Stimulated activated CD8-positive, alpha-beta memory T cell treated with anti-CD3 and anti-CD28 coated beads, Interleukin-4, amount 100 ng/mL, for 1 hour (primary cell): ENCODE data around the gene TERT.
"Not testable (repeated sequence)": the region's sequence is repeated elsewhere in the genome, so short reads cannot be mapped to it uniquely, and the experiment has no call there.

Experiments used
- DNase-seq, 2 donors: peaks; one replicate each; pipeline ENCODE4 v3.0.0-alpha.2; 2020; ENCODE audit warnings: low read depth in 2 of 2, low spot score in 1 of 2

TERT gene

DNA sequence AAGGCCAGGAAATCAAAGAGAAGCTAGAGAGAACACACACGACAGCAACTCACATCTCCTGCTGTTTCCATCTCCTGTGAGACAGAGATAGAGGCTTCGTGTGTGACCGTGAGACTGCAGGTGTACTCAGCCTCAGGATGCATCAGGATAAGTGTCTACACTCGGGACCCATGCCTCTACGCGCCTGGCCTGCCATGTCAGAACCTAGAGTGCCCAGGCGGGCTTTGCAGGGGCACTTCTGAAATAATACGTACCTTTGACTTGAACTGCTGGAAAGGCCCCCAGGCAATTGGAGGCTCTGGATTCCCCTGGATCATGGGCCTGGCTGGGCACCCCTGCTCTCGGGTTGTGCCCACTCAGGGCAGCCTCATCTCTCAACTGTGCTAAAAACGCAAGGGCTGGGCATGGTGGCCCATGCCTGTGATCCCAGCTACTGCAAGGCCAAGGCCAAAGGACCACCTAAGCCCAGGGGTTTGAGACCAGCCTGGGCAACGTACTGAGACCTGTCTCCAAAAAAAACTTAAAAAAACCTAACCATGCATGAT, 37.1 kb upstream of the TERT start:
- no peak for DNase-seq

DNA sequence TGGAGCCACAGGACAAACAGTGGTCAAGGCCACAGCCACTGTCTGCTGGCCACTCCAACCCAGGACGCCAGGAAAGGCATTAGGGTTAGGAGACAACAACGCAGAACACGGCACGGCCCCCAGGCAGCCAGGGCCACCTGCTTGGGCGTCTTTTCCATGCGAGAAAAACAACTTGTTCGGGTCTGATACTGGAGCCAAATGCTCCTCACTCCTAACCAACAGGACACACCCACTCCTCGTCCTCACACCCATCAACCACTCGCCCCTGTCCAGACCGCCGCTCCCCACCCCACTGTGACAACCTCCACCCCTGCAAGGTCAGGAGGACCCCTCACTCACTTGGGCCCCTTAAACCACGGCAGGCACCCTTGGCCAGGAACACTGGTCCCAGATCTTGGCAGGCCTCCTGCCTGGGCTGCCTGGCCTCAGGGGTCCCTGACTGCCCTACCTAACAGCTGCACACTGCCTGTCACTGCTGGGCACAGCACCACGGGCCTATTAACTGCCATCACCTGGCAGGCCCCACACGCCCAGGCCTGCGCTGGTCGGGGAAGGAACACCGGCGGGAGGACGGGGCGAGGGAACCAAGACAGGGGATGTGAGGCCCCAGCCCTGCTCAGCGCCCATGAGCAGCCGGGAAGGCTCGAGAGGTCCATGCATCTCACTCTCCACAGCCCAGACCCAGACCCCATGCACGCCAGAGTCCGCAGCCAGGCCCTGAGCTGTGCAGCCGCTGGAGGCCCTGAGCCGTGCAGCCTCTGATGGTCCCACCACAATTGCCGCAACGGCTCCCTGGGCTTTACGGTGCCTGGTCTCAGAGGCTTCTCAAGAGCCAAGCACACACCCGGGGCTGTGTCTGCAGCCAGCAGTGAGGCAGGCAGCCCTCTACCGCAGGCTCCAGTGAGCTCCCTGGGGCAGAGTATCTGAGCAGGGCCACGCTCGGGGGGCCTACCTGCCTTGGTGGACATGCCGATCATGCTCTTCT, 36.3 kb upstream of the TERT start:
- no peak for DNase-seq

- no peak for DNase-seq
Measured at GRCh38 chr5:1330146-1330846, 35.4 kb upstream of the TERT start.

DNA sequence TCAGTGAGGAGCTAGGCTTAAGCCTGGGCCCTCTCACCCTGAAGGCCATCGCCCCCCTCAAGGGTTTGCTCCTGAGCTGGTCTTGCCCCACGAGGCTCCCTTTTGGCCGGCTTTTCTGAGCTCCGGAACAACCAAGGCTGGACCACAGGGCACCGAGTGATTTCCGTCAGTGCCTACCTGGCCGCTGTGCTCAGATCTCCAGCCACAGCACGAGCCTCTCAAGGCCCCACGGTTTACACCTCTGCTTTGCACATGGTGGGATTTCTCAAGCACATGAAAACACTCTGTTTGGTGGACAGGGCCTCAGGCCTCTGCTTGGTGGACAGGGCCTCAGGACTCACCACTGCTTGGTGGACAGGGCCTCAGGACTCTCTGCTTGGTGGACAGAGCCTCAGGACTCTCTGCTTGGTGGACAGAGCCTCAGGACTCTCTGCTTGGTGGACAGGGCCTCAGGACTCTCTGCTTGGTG, 34.3 kb upstream of the TERT start:
- no peak for DNase-seq

- DNase-seq, result not testable (repeated sequence)
Measured at GRCh38 chr5:1328237-1329110, 33.6 kb upstream of the TERT start.

DNA sequence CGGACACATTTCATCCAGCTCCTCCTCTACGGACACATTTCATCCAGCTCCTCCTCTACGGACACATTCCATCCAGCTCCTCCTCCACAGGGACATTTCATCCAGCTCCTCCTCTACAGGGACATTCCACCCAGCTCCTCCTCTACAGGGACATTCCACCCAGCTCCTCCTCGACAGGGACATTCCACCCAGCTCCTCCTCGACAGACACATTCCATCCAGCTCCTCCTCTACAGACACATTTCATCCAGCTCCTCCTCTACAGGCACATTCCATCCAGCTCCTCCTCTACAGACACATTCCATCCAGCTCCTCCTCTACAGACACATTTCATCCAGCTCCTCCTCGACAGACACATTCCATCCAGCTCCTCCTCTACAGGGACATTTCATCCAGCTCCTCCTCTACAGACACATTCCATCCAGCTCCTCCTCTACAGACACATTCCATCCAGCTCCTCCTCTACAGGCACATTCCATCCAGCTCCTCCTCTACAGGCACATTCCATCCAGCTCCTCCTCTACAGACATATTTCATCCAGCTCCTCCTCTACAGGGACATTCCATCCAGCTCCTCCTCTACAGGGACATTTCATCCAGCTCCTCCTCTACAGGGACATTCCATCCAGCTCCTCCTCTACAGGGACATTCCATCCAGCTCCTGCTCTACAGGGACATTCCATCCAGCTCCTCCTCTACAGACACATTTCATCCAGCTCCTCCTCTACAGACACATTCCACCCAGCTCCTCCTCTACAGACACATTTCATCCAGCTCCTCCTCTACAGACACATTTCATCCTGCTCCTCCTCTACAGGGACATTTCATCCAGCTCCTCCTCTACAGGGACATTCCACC, 32.3 kb upstream of the TERT start:
- not testable (repeated sequence) for DNase-seq

DNA sequence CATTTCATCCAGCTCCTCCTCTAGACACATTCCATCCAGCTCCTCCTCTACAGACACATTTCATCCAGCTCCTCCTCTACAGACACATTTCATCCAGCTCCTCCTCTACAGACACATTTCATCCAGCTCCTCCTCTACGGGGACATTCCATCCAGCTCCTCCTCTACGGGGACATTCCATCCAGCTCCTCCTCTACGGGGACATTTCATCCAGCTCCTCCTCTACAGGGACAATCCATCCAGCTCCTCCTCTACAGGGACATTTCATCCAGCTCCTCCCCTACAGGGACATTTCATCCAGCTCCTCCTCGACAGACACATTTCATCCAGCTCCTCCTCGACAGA, 31.6 kb upstream of the TERT start:
- not testable (repeated sequence) for DNase-seq

GRCh38 chr5:1325870-1326531, 31.1 kb upstream of the TERT start:
- no peak for DNase-seq

DNA sequence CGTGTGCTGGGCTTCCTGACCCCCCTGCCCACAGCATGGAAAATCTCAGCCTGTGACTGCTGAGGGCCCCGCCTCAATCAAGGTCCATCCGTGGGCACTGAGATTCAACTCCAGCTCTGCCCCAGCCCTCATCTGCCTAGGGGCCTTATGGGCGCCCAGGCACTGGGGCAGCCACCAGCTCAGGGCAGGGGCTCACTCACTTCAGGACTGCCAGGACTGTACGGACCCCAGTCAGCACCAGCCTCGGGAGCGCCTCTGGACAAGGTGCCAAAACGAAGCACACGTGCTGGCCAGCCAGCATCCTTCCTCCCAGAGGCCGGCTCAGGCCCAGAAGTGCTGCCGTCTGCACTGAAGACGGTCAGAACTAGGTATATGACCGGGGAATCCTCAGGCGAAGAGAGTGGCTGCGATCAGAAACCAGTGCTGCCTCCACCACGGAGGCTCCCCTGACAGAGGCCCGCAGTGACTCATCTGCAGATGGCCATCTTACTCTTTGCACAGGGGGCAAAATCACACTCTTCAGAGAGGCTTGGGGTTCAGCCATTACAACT, 30.4 kb upstream of the TERT start:
- no peak for DNase-seq

DNA sequence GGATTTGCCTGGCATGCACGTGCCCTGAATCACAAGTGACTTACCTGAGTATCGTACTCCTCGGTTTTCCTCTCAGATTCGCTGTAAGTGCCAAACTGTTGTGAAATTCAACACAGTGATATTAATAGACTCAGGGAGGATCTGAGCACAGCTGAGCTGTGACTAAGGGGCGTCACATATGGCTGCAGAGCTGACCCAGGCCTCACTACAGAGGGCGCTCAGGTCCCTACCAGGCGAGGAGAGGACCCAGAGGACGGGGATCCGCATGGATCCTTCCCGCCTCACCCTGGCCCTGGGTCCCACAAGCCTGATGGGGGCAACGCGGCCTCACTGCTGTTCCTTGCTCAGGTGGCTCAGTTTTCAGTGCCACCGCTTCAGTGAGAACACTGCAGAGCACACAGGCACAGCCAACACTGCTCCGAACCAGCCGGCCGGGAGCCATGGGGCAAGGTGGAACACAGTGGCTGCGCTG, 29.9 kb upstream of the TERT start:
- DNase-seq, result no peak

- no peak for DNase-seq
Measured at GRCh38 chr5:1324301-1324700, 29.4 kb upstream of the TERT start.

DNA sequence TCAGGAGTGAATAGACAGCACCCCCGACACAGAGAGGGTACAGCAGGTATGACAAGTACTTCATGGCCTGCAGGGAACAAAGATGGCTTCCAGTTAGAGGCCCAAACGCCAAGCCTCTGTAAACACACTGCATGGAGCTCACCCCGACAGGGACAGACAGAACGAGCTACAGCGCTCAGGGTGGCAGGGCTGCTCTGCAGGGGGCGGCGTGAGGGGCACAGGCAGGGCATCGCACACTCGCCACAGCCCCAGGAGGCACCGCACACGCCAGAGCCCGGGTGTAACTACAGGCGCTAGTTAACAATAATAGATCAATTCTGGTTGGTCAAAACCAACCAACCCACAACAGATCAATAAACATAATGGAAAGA, 28.9 kb upstream of the TERT start:
- no peak for DNase-seq

DNA sequence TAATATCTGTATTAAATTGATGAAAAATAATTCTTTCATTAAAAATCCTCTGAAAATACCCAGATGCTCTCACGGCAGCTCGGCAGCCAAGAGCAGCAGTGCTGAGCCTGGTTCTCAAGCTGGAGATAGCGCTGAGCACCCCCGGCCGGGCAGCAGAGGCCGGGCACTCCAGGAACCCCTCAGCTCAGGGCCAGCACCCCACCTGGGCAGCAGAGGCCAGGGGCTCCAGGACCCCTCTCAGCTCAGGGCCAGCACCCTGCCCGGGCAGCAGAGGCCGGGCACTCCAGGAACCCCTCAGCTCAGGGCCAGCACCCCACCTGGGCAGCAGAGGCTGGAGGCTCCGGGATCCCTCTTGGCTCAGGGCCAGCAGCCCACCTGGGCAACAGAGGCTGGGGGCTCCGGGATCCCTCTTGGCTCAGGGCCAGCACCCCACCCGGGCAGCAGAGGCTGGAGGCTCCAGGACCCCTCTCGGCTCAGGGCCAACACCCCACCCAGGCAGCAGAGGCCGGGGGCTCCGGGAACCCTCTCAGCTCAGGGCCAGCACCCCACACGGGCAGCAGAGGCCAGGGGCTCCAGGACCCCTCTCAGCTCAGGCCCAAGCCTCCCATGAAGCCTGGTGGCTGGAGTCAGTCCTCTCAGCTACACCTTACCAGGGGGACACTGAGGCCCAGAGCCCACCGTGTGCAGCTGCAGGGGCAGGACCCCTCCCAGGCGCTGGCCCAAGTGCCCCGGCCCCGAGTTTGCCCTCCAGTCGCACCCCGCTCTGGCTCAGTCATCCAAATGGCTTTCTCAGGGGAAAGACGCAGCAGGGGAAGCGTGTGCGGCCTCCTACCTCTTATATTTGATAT, 28.3 kb upstream of the TERT start:
- DNase-seq, result no peak

DNA sequence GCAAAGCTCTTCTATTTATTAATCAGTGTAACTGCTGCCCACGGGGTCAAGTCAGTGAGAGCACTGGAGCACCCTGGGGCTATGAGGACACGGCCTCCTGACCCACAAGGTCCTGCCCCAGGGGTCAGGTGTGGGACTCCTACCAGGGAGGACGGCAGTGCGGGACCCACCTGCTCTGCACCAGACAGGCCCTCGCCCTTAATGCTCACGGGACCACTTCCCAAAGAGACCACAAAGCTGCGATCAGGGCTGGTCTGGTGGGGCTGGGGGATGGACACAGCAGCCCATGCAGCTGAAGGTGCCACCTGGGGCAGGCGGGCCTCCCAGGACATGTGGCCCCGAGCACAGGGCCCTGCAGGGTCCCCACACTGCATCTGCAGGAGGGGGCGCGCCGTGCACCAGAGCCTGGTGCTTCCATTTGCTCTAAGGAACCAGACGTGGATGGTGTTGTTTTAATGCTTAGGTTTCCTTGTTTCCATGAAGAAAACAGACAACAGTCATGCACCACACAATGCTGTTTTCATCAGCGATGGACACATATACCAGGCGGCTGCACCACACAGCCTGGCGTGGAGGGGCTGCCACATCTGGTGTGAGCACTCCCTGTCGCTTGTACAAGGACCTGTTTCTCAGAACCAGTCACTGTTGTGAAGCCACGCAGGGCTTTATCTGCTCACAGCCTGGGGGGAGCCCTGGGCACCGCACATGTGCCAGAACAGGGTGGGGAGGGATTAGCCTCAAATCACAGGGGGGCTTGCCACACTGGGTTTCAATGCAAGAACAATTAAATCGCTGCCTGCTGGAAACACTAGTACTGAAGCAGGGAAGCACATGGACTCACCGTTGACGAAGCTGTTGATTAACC, 27.4 kb upstream of the TERT start:
- no peak for DNase-seq

DNA sequence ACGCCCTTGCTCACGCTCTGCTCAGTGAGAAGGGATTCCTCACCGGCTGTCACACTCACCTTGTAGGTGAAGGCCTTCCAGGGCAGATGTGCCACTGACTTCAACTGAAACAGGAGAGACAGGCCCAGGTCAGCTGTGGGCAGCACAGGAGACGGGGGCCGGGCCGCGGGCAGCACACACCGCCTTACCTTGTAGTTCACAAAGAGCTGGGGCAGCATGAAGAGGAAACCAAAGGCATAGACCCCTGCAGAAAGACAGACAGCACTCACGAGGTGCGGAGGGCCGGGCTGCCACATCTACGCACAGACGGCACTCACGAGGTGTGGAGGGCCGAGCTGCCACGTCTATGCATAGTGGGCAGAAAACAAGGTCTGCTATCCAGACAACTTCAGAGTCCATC, 26.7 kb upstream of the TERT start:
- no peak for DNase-seq

DNA sequence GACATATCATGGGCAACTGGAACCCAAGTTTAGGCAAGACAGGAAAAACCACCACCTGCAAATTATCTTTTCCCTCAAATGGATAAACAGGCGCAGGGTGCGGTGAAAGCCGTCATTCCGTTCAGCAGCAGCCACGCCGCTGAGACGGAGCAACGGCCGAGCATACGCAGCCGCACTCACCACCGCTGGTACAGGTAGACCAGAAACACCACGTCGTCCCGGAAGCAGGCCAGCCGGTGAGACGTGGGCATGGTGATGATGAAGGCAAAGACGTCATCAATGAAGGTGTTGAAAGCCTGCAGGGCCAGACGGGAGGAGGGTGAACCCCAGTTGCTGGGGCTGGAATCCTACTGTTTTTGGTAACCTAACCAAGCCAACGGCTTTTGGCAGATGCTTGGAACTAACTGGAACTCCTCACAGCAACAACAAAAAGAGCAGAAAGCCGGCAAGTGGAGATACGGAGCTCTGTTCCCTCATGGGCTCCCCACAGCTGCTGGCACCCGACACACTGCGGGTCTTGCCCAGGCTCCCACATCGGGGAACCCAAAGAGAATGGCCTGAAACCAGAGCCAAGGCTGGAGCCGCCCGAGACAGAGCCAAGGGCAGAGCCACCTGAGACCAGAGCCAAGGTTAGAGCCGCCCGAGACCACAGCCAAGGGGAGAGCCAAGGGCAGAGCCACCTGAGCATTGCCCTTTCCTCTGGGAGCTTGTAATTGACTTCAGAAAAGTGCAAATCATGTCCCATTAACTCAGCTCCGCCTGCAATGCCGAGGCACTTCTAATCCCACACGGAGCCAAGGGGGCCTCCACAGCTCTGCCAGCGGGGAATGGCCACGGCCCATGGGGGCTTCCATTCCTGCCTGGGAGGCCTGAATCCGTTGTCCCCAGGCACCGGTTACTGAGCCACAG, 25.8 kb upstream of the TERT start:
- DNase-seq, result no peak
